Measurements from ENCODE around the gene RYR3. TPM values are rescaled to one million over a fixed set of nuclear protein-coding genes. Genes with fewer than 3 reads are reported as not detected.

RYR3 gene
- total and polyA plus RNA-seq, 2 donors (not counting 1 experiment from before 2014, with no cell fraction given) = not detected

DNA sequence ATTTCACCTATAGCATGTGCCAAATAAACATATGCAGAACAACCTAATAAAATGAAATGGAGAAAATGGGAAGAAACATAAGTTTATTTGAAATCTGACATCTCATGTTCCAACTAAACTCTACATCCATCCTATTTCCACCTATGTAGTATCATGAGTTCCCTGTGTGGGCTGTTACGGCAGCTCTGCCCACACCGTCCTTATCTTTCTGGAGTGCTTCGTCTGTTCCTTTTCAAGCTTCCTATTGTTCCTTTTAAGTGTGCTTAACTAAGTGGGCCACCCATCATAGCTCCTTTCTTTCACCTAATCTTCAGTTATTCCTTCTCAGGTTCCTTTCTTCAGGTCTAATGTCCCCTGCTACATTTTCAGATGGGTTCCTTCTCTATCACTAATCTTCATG is 17.3 kb downstream of the RYR3 start:
- Histone ChIP-seq H3K9me3 (ENCODE audit: control extremely low read depth in 1 of 3, control insufficient read depth in 2 of 3, insufficient read depth in 1 of 3, low read length in 2 of 3) (no peaks in the 10 kb centered on the region), H3K9ac (ENCODE audit: low read length) (no peak overlapping the region), H2AFZ (ENCODE audit: insufficient read depth, low read depth, low read length, poor library complexity, severe bottlenecking) (no peak overlapping the region), H3K27me3 (replicated peaks in 1 of 4; ENCODE audit: control extremely low read depth in 1 of 4, control insufficient read depth in 3 of 4, insufficient read depth in 4 of 4, low read length in 3 of 4) (peaks cover 0 to 9% (median 6%) of the 10 kb centered on the region in 4 experiments), H3K79me2 (ENCODE audit: control insufficient read depth, insufficient read depth, low read length) (no peaks in the 10 kb centered on the region), H3K4me2 (replicated peaks; ENCODE audit: low read depth, low read length, poor library complexity, severe bottlenecking) (no peak overlapping the region), H3K4me1 (ENCODE audit: control insufficient read depth in 2 of 2, insufficient read depth in 2 of 2, low read length in 2 of 2) (peaks cover 0 to 13% of the 10 kb centered on the region in 2 donors), H4K20me1 (ENCODE audit: control insufficient read depth, insufficient read depth, low read length, poor library complexity, severe bottlenecking) (no peaks in the 10 kb centered on the region), H3K27ac (ENCODE audit: low read length in 2 of 2) (no peak overlapping the region), H3K4me3 (ENCODE audit: control extremely low read depth in 1 of 5, extremely low read depth in 1 of 5, insufficient read depth in 1 of 5, low read depth in 2 of 5, low read length in 4 of 5) (no peak overlapping the region), H3K36me3 (replicated peaks in 1 of 2; ENCODE audit: control extremely low read depth in 1 of 2, control insufficient read depth in 1 of 2, extremely low read depth in 1 of 2, insufficient read depth in 2 of 2, low read length in 1 of 2) (no peaks in the 10 kb centered on the region)
- Mint-ChIP-seq H3K27me3 (peaks cover 39% of the 10 kb centered on the region), H3K4me1 (peaks cover 6% of the 10 kb centered on the region), H3K9me3 (ENCODE audit: insufficient read depth) (peaks cover 3% of the 10 kb centered on the region), H3K4me3 (no peak overlapping the region), H3K27ac (no peak overlapping the region)
- ATAC-seq (ENCODE audit: low read depth) (no peak), DNase-seq (no peak)
- ChIA-PET POLR2A (no interaction called here), CTCF (no interaction called here)
- intact Hi-C loops (cut with micrococcal nuclease) = no loop called here
- TF ChIP-seq CTCF (IDR thresholded peaks at IDR 0.05) = no peak
- no peak for TF ChIP-seq EZH2 (IDR thresholded peaks at IDR 0.05; ENCODE audit: borderline replicate concordance, insufficient read depth, low read depth, low read length, poor library complexity, severe bottlenecking)
- 76% methylated on average over 3 of the region's 3 CpGs for WGBS (ENCODE audit: insufficient coverage)

GRCh38 chr15:33329457-33329856 is 18.7 kb downstream of the RYR3 start:
- Histone ChIP-seq H3K27me3 (replicated peaks in 1 of 4; ENCODE audit: control extremely low read depth in 1 of 4, control insufficient read depth in 3 of 4, insufficient read depth in 4 of 4, low read length in 3 of 4) (peaks cover 0 to 10% (median 7%) of the 10 kb centered on the region in 4 experiments), H3K9me3 (ENCODE audit: control extremely low read depth in 1 of 3, control insufficient read depth in 2 of 3, insufficient read depth in 1 of 3, low read length in 2 of 3) (no peaks in the 10 kb centered on the region), H3K36me3 (replicated peaks in 1 of 2; ENCODE audit: control extremely low read depth in 1 of 2, control insufficient read depth in 1 of 2, extremely low read depth in 1 of 2, insufficient read depth in 2 of 2, low read length in 1 of 2) (no peaks in the 10 kb centered on the region), H3K4me1 (ENCODE audit: control insufficient read depth in 2 of 2, insufficient read depth in 2 of 2, low read length in 2 of 2) (peaks cover 0 to 3% of the 10 kb centered on the region in 2 donors), H4K20me1 (ENCODE audit: control insufficient read depth, insufficient read depth, low read length, poor library complexity, severe bottlenecking) (no peaks in the 10 kb centered on the region), H3K79me2 (ENCODE audit: control insufficient read depth, insufficient read depth, low read length) (no peaks in the 10 kb centered on the region), H3K27ac (ENCODE audit: low read length in 2 of 2) (no peak overlapping the region), H3K4me3 (ENCODE audit: control extremely low read depth in 1 of 5, extremely low read depth in 1 of 5, insufficient read depth in 1 of 5, low read depth in 2 of 5, low read length in 4 of 5) (no peak overlapping the region), H3K4me2 (replicated peaks; ENCODE audit: low read depth, low read length, poor library complexity, severe bottlenecking) (no peak overlapping the region), H3K9ac (ENCODE audit: low read length) (no peak overlapping the region), H2AFZ (ENCODE audit: insufficient read depth, low read depth, low read length, poor library complexity, severe bottlenecking) (no peak overlapping the region)
- TF ChIP-seq EZH2 (IDR thresholded peaks at IDR 0.05; ENCODE audit: borderline replicate concordance, insufficient read depth, low read depth, low read length, poor library complexity, severe bottlenecking) (no peak), CTCF (IDR thresholded peaks at IDR 0.05) (no peak)
- peaks cover 3% of the 10 kb centered on the region for H3K9me3 Mint-ChIP-seq (ENCODE audit: insufficient read depth)
- no peak for DNase-seq
- ChIA-PET POLR2A (no interaction called here), CTCF (no interaction called here)
- 100% methylated on average over 1 of the region's 4 CpGs for WGBS (ENCODE audit: insufficient coverage)
- ATAC-seq (ENCODE audit: low read depth) = no peak
- no peaks in the 10 kb centered on the region for H3K4me1 Mint-ChIP-seq
- intact Hi-C loops (cut with micrococcal nuclease) = no loop called here
- H3K4me3 Mint-ChIP-seq = no peak overlapping the region
- H3K27me3 Mint-ChIP-seq = peaks cover 43% of the 10 kb centered on the region
- H3K27ac Mint-ChIP-seq = no peak overlapping the region
